SU-DHL-6 (cell line): ENCODE measurements around the gene RHBDD3.

Experiments
- H2AFZ ChIP-seq: fragments of 200-600 bp; sonication (generic); 2 replicates; pipeline ENCODE4 v1.6.1; 2014; ENCODE audit warnings: low read depth, mild to moderate bottlenecking, moderate library complexity, mixed read lengths, antibody characterized with exemption, low read length; ENCODE audit not compliant: severe bottlenecking
- H3F3A ChIP-seq: fragments of 200-600 bp; shearing (Covaris generic); 2 replicates; pipeline ENCODE4 v1.6.0; 2016; ENCODE audit warnings: antibody characterized with exemption, mild to moderate bottlenecking; ENCODE audit not compliant: insufficient read depth
- H3K27ac ChIP-seq: fragments of 200-600 bp; sonication (generic); 2 replicates; pipeline ENCODE4 v1.5.1; 2016; ENCODE audit warnings: low read depth, mild to moderate bottlenecking, low read length, moderate library complexity, mixed read lengths
- H3K27me3 ChIP-seq: fragments of 200-600 bp; sonication (generic), shearing (Covaris generic); 2 replicates; pipeline ENCODE4 v1.6.0; 2014; ENCODE audit warnings: mild to moderate bottlenecking, low read length
- H3K36me3 ChIP-seq: fragments of 200-600 bp; sonication (generic); 2 replicates; pipeline ENCODE4 v1.6.1; 2014; ENCODE audit warnings: mild to moderate bottlenecking, low read length, mixed read lengths
- H3K4me2 ChIP-seq: fragments of 300-600, 200-600 bp; shearing (Covaris generic), sonication (generic); 2 replicates; pipeline ENCODE4 v1.6.0; 2014; ENCODE audit warnings: low read length, low read depth, mild to moderate bottlenecking; ENCODE audit not compliant: poor library complexity, severe bottlenecking
- H3K4me3 ChIP-seq: fragments of 200-600 bp; sonication (generic); 2 replicates; pipeline ENCODE4 v1.5.1; 2014; ENCODE audit warnings: antibody characterized with exemption, low read length, mild to moderate bottlenecking, mixed read lengths; ENCODE audit not compliant: insufficient read depth, poor library complexity, severe bottlenecking
- H3K79me2 ChIP-seq: fragments of 200-600 bp; sonication (generic); 2 replicates; pipeline ENCODE4 v1.6.1; 2014; ENCODE audit warnings: mild to moderate bottlenecking, low read length, moderate library complexity; ENCODE audit not compliant: insufficient read depth
- H3K9ac ChIP-seq: fragments of 200-600 bp; sonication (generic); 2 replicates; pipeline ENCODE4 v1.7.0; 2014; ENCODE audit warnings: mild to moderate bottlenecking, low read length
- H3K9me2 ChIP-seq: fragments of 200-600 bp; sonication (generic); replicated peaks from 2 replicates; pipeline ENCODE4 v1.6.1; 2014; ENCODE audit warnings: low read length; ENCODE audit not compliant: insufficient read depth
- H3K9me3 ChIP-seq: fragments of 200-600 bp; sonication (generic); 2 replicates; pipeline ENCODE4 v1.6.1; 2014; ENCODE audit warnings: low read length, mixed read lengths; ENCODE audit not compliant: insufficient read depth
- H4K20me1 ChIP-seq: fragments of 200-600 bp; sonication (generic); 2 replicates; pipeline ENCODE4 v1.6.1; 2014; ENCODE audit warnings: low read depth, mild to moderate bottlenecking, antibody characterized with exemption, low read length, moderate library complexity, mixed read lengths
- CTCF ChIP-seq: fragments of 200-600 bp; sonication (generic); IDR thresholded peaks from one replicate; pipeline ENCODE4 v1.5.1; 2017; ENCODE audit warnings: antibody characterized with exemption, mild to moderate bottlenecking, low read length, moderate library complexity; ENCODE audit not compliant: insufficient read depth, poor library complexity, severe bottlenecking
- EZH2phosphoT487 ChIP-seq: fragments of 200-600 bp; sonication (generic), shearing (Covaris generic); conservative IDR thresholded peaks from 2 replicates; pipeline ENCODE4 v1.6.1; 2018; ENCODE audit warnings: mild to moderate bottlenecking, antibody characterized with exemption, low read length, moderate library complexity, mixed read lengths

RHBDD3 gene

GRCh38 chr22:29292379-29292778 is 24.6 kb upstream of the RHBDD3 start:
- H4K20me1 ChIP-seq, result peaks cover 24% of the 10 kb centered on the region
- no peak overlapping the region for H3K9ac ChIP-seq
- H3K4me2 ChIP-seq, result no peak overlapping the region
- no peak overlapping the region for H3K27ac ChIP-seq
- no peaks in the 10 kb centered on the region for H3K9me2 ChIP-seq
- no peak overlapping the region for H3K4me3 ChIP-seq
- H3K27me3 ChIP-seq, result no peaks in the 10 kb centered on the region
- H3K9me3 ChIP-seq, result no peaks in the 10 kb centered on the region
- H3F3A ChIP-seq, result peaks cover 21% of the 10 kb centered on the region; the same call in 1 of the 2 replicates
- no peak overlapping the region for H2AFZ ChIP-seq
- peaks cover 78% of the 10 kb centered on the region for H3K36me3 ChIP-seq
- H3K79me2 ChIP-seq, result peaks cover 16% of the 10 kb centered on the region
- TF ChIP-seq CTCF (no peak), EZH2phosphoT487 (no peak)

- H3K4me3 ChIP-seq, result no peak overlapping the region
- H3F3A ChIP-seq, result peaks cover 19% of the 10 kb centered on the region; the same call in 1 of the 2 replicates
- H2AFZ ChIP-seq, result no peak overlapping the region
- peaks cover 24% of the 10 kb centered on the region for H4K20me1 ChIP-seq
- H3K9me2 ChIP-seq, result no peaks in the 10 kb centered on the region
- no peaks in the 10 kb centered on the region for H3K27me3 ChIP-seq
- H3K4me2 ChIP-seq, result no peak overlapping the region
- no peaks in the 10 kb centered on the region for H3K9me3 ChIP-seq
- TF ChIP-seq EZH2phosphoT487 (no peak), CTCF (no peak)
- no peak overlapping the region for H3K9ac ChIP-seq
- H3K36me3 ChIP-seq, result peaks cover 75% of the 10 kb centered on the region
- H3K27ac ChIP-seq, result no peak overlapping the region
- peaks cover 25% of the 10 kb centered on the region for H3K79me2 ChIP-seq
These were observed 23.4 kb upstream of the RHBDD3 start for GRCh38 chr22:29291215-29291614.

- H2AFZ ChIP-seq, result no peak overlapping the region
- TF ChIP-seq EZH2phosphoT487, result no peak
- TF ChIP-seq CTCF, result no peak
- H3K79me2 ChIP-seq, result peaks cover 34% of the 10 kb centered on the region
- H3K9ac ChIP-seq, result no peak overlapping the region
- H3K4me3 ChIP-seq, result no peak overlapping the region
- no peak overlapping the region for H3K27ac ChIP-seq
- no peaks in the 10 kb centered on the region for H3K27me3 ChIP-seq
- no peaks in the 10 kb centered on the region for H3K9me3 ChIP-seq
- H3F3A ChIP-seq, result peaks cover 12% of the 10 kb centered on the region; the same call in 1 of the 2 replicates
- no peaks in the 10 kb centered on the region for H3K9me2 ChIP-seq
- peaks cover 69% of the 10 kb centered on the region for H3K36me3 ChIP-seq
- H4K20me1 ChIP-seq, result peaks cover 24% of the 10 kb centered on the region
- H3K4me2 ChIP-seq, result no peak overlapping the region
These were observed 22.3 kb upstream of the RHBDD3 start for GRCh38 chr22:29290061-29290460.
